IMR-90 (cell line): ENCODE results near the gene CAT. TPM values are rescaled to one million over a fixed set of nuclear protein-coding genes. Genes with fewer than 3 reads are reported as not detected.

Source experiments
- ATAC-seq: fragments of 200-7000 bp; cut with Tn5 transposase; 2 replicates; pipeline ENCODE4 v1.9.1; 2020; ENCODE audit warnings: low read depth, mild to moderate bottlenecking, moderate library complexity
- BruUV-seq: library from RNA; stranded (reverse); fragments of 400-500 nt; replicated peaks from 2 replicates; lab custom pipeline; 2021; lab: Mats Ljungman, UMichigan
- CTCF ChIA-PET: fragments of 300-600 bp; formaldehyde crosslinking; extraction: SDS; loops from one replicate; lab custom pipeline; 2021; ENCODE audit warnings: antibody characterized with exemption; lab: Yijun Ruan, JAX
- POLR2A ChIA-PET: fragments of 300-600 bp; sonication (Branson Sonifier 250); formaldehyde crosslinking; loops from one replicate; lab custom pipeline; 2022; ENCODE audit warnings: antibody characterized with exemption; ENCODE audit not compliant: unreplicated experiment; lab: Charles Lee
- DNase-seq: peaks from one replicate; pipeline ENCODE4 v3.0.0; 2013
- H2AFZ ChIP-seq: replicated peaks from 2 replicates; pipeline ENCODE3; 2013; ENCODE audit warnings: low read length, mild to moderate bottlenecking; ENCODE audit not compliant: poor library complexity
- H2AK5ac ChIP-seq: 2 replicates; pipeline ENCODE4 v1.6.1; 2013; ENCODE audit warnings: low read depth, low read length, inconsistent platforms
- H2AK9ac ChIP-seq: replicated peaks from 2 replicates; pipeline ENCODE3; 2013; ENCODE audit warnings: mild to moderate bottlenecking, low read depth, low read length, moderate library complexity; ENCODE audit not compliant: poor library complexity
- H2BK120ac ChIP-seq: 2 replicates; pipeline ENCODE4 v1.6.1; 2013; ENCODE audit warnings: low read depth, low read length, inconsistent platforms
- H2BK15ac ChIP-seq: 3 replicates; pipeline ENCODE4 v1.6.1; 2013; ENCODE audit warnings: low read depth, low read length, inconsistent platforms
- H2BK20ac ChIP-seq: 2 replicates; pipeline ENCODE4 v1.6.1; 2013; ENCODE audit warnings: low read depth, mild to moderate bottlenecking, inconsistent platforms, low read length, moderate library complexity
- H2BK5ac ChIP-seq: 2 replicates; pipeline ENCODE4 v1.6.1; 2013; ENCODE audit warnings: mild to moderate bottlenecking, low read depth, low read length, inconsistent platforms; ENCODE audit not compliant: poor library complexity, severe bottlenecking
- H3K14ac ChIP-seq: replicated peaks from 2 replicates; pipeline ENCODE4 v1.6.1; 2013; ENCODE audit warnings: low read depth, low read length, inconsistent platforms
- H3K18ac ChIP-seq: 2 replicates; pipeline ENCODE4 v1.6.1; 2013; ENCODE audit warnings: low read depth, low read length, control low read depth
- H3K23ac ChIP-seq: 2 replicates; pipeline ENCODE4 v1.6.1; 2013; ENCODE audit warnings: low read depth, low read length, inconsistent platforms
- H3K27ac ChIP-seq: 2 replicates; pipeline ENCODE4 v1.5.1; 2013; ENCODE audit warnings: mild to moderate bottlenecking, control low read depth, low read length; ENCODE audit not compliant: insufficient read depth
- H3K27me3 ChIP-seq: 2 replicates; pipeline ENCODE4 v1.6.1; 2013; ENCODE audit warnings: low read length; ENCODE audit not compliant: control insufficient read depth, insufficient read depth
- H3K36me3 ChIP-seq: 2 replicates; pipeline ENCODE4 v1.6.1; 2013; ENCODE audit warnings: low read length, mixed read lengths; ENCODE audit not compliant: control insufficient read depth, insufficient read depth
- H3K4ac ChIP-seq: 2 replicates; pipeline ENCODE4 v1.6.1; 2013; ENCODE audit warnings: low read depth, low read length, inconsistent platforms
- H3K4me1 ChIP-seq: 2 replicates; pipeline ENCODE4 v1.6.1; 2013; ENCODE audit warnings: low read length, mixed read lengths; ENCODE audit not compliant: control insufficient read depth, insufficient read depth
- H3K4me2 ChIP-seq: 2 replicates; pipeline ENCODE4 v1.6.1; 2013; ENCODE audit warnings: low read depth, mild to moderate bottlenecking, control low read depth, low read length, moderate library complexity
- H3K4me3 ChIP-seq: 2 replicates; pipeline ENCODE4 v1.5.1; 2013; ENCODE audit warnings: low read depth, mild to moderate bottlenecking, control low read depth, low read length, moderate library complexity; ENCODE audit not compliant: insufficient read depth
- H3K56ac ChIP-seq: 2 replicates; pipeline ENCODE4 v1.6.1; 2013; ENCODE audit warnings: low read length, inconsistent platforms; ENCODE audit not compliant: insufficient read depth; ENCODE audit errors: extremely low read depth
- H3K79me1 ChIP-seq, 2 experiments: 2 replicates each; pipeline ENCODE4 v1.6.1; 2013; ENCODE audit warnings: low read length in 2 of 2, inconsistent platforms in 1 of 2, low read depth in 1 of 2
- H3K9ac ChIP-seq: 2 replicates; pipeline ENCODE4 v1.6.1; 2013; ENCODE audit warnings: low read depth, low read length, control low read depth
- H3K9me1 ChIP-seq: 2 replicates; pipeline ENCODE4 v1.6.1; 2013; ENCODE audit warnings: low read length, inconsistent platforms; ENCODE audit not compliant: insufficient read depth
- H3K9me3 ChIP-seq: 2 replicates; pipeline ENCODE4 v1.6.1; 2013; ENCODE audit warnings: low read length; ENCODE audit not compliant: control insufficient read depth, insufficient read depth
- H4K20me1 ChIP-seq: 2 replicates; pipeline ENCODE4 v1.6.1; 2013; ENCODE audit warnings: low read length, inconsistent platforms; ENCODE audit not compliant: insufficient read depth
- H4K5ac ChIP-seq: 2 replicates; pipeline ENCODE4 v1.6.1; 2013; ENCODE audit warnings: mild to moderate bottlenecking, low read depth, low read length, control low read depth
- H4K8ac ChIP-seq, 2 experiments: 2 replicates each; pipeline ENCODE4 v1.6.1; 2013; ENCODE audit warnings: low read depth in 2 of 2, low read length in 2 of 2, control low read depth in 1 of 2, inconsistent platforms in 1 of 2
- H4K91ac ChIP-seq: 2 replicates; pipeline ENCODE4 v1.6.1; 2013; ENCODE audit warnings: low read depth, low read length, inconsistent platforms; ENCODE audit not compliant: insufficient read depth
- BHLHE40 ChIP-seq: fragments of 150-350 bp; IDR thresholded peaks from 2 replicates; pipeline ENCODE4 v1.6.1; 2016; ENCODE audit warnings: mild to moderate bottlenecking, low read depth, low read length
- CEBPB ChIP-seq: IDR thresholded peaks from 2 replicates; pipeline ENCODE4 v1.6.1; 2012; ENCODE audit warnings: low read depth, low read length, improper control_type of control experiment
- CHD1 ChIP-seq: IDR thresholded peaks from 2 replicates; pipeline ENCODE4 v1.6.1; 2012; ENCODE audit warnings: low read depth, low read length, improper control_type of control experiment
- CTCF ChIP-seq: conservative IDR thresholded peaks from 2 replicates; pipeline ENCODE4 v1.5.1; 2012; ENCODE audit warnings: mild to moderate bottlenecking, low read depth, low read length, improper control_type of control experiment
- ELK1 ChIP-seq: fragments of 150-350 bp; IDR thresholded peaks from 2 replicates; pipeline ENCODE4 v1.6.1; 2016; ENCODE audit warnings: low read depth, mild to moderate bottlenecking, low read length, moderate library complexity, borderline replicate concordance
- FOS ChIP-seq: fragments of 150-350 bp; IDR thresholded peaks from 2 replicates; pipeline ENCODE4 v1.6.1; 2016; ENCODE audit warnings: low read depth, low read length
- MAFK ChIP-seq: IDR thresholded peaks from 2 replicates; pipeline ENCODE4 v1.6.1; 2012; ENCODE audit warnings: low read depth, low read length, improper control_type of control experiment
- MAZ ChIP-seq: IDR thresholded peaks from 2 replicates; pipeline ENCODE4 v1.6.1; 2012; ENCODE audit warnings: low read depth, mild to moderate bottlenecking, low read length, improper control_type of control experiment, moderate library complexity, borderline replicate concordance
- MXI1 ChIP-seq: IDR thresholded peaks from 2 replicates; pipeline ENCODE4 v1.6.1; 2012; ENCODE audit warnings: low read depth, mild to moderate bottlenecking, low read length, moderate library complexity, borderline replicate concordance
- NFE2L2 ChIP-seq: fragments of 150-350 bp; IDR thresholded peaks from 2 replicates; pipeline ENCODE4 v1.6.1; 2016; ENCODE audit warnings: low read depth, mild to moderate bottlenecking, low read length
- POLR2A ChIP-seq: IDR thresholded peaks from 2 replicates; pipeline ENCODE4 v1.6.1; 2012; ENCODE audit warnings: mild to moderate bottlenecking, low read depth, low read length
- RAD21 ChIP-seq: IDR thresholded peaks from 2 replicates; pipeline ENCODE4 v1.6.1; 2012; ENCODE audit warnings: low read length, improper control_type of control experiment
- RCOR1 ChIP-seq: IDR thresholded peaks from 2 replicates; pipeline ENCODE4 v1.6.1; 2012; ENCODE audit warnings: mild to moderate bottlenecking, low read length, improper control_type of control experiment; ENCODE audit not compliant: insufficient replicate concordance
- RFX5 ChIP-seq: IDR thresholded peaks from 2 replicates; pipeline ENCODE4 v1.8.0; 2012; ENCODE audit warnings: low read depth, mild to moderate bottlenecking, low read length, moderate library complexity
- SMC3 ChIP-seq: fragments of 150-350 bp; IDR thresholded peaks from 2 replicates; pipeline ENCODE4 v1.6.1; 2016; ENCODE audit warnings: low read depth, mild to moderate bottlenecking, antibody characterized with exemption, low read length, moderate library complexity
- USF2 ChIP-seq: fragments of 150-350 bp; IDR thresholded peaks from 2 replicates; pipeline ENCODE4 v1.6.1; 2017; ENCODE audit warnings: mild to moderate bottlenecking, antibody characterized with exemption, low read length, low read depth
- WGBS, 2 experiments: methylation state at CpG; one replicate each; pipeline versions ENCODE4 v1.1.5 to v1.1.7; 2013; ENCODE audit warnings: missing lambda C conversion rate in 2 of 2; ENCODE audit not compliant: insufficient read length in 1 of 2; ENCODE audit errors: extremely low coverage in 2 of 2; 5-methylcytosine and 5-hydroxymethylcytosine counted together
- dilution Hi-C: fragments of 300-500 bp; cut with HindIII; formaldehyde crosslinking; loops from one replicate; pipeline ENCODE4 v1.14.3; 2018; ENCODE audit warnings: low sequenced_read_pairs; ENCODE audit not compliant: unreplicated experiment
- in situ Hi-C: fragments of 300-500 bp; cut with MboI; formaldehyde crosslinking; loops from 3 replicates; pipeline ENCODE4 v1.14.3; 2019; ENCODE audit warnings: low sequenced_read_pairs, inconsistent platforms, mixed read lengths
- intact Hi-C: fragments of 100-400 bp; cut with micrococcal nuclease; formaldehyde crosslinking; loops from 2 replicates; pipeline ENCODE4 v1.10.0; 2022
- polyA plus RNA-seq, 3 experiments: library from polyadenylated mRNA; depleted of rRNA; stranded (reverse); fragments of >200 nt; gene quantifications; 2 replicates each; pipeline ENCODE4 v1.2.3, GENCODE V29; 2012; ENCODE audit warnings: low replicate concordance in 1 of 3
- total RNA-seq: library from RNA; depleted of rRNA; stranded (reverse); fragments of >200 nt; gene quantifications from 2 replicates; pipeline ENCODE4 v1.2.3, GENCODE V29; 2012

Gene CAT
- total and polyA plus RNA-seq, 2 of the 4 experiments (the other 2 are of a cell fraction): 52.5 to 80.5 TPM

- CTCF ChIA-PET: interaction anchor here (0.5 to 0.6 kb wide), 2 partner anchors 75 to 82 kb away, joined by 3 read pairs; no protein-coding TSS in a partner anchor
- H3K9ac ChIP-seq: no peak overlapping the region
- no peak overlapping the region for H2AK5ac ChIP-seq
- H2BK120ac ChIP-seq: no peak overlapping the region
- ATAC-seq (no peak), DNase-seq (no peak)
- no peak overlapping the region for H2AK9ac ChIP-seq
- no peak overlapping the region for H3K4ac ChIP-seq
- no peaks in the 10 kb centered on the region for H3K9me3 ChIP-seq
- no peak overlapping the region for H3K14ac ChIP-seq
- dilution Hi-C loops: no loop called here
- H3K56ac ChIP-seq: no peak overlapping the region
- H3K27me3 ChIP-seq: no peaks in the 10 kb centered on the region
- no peak overlapping the region for H2BK20ac ChIP-seq
- in situ Hi-C loops: no loop called here
- peaks cover 0 to 8% of the 10 kb centered on the region in 2 experiments; a peak in 1 of 4 replicates for H3K79me1 ChIP-seq
- no peak overlapping the region for H4K91ac ChIP-seq
- no CpG with 5 or more reads among the region's 1 CpG for WGBS, 2 experiments
- POLR2A ChIA-PET: no interaction called here
- no peaks in the 10 kb centered on the region for H4K20me1 ChIP-seq
- no peak overlapping the region for H3K18ac ChIP-seq
- no peak overlapping the region for H3K4me2 ChIP-seq
- no peak overlapping the region for H2BK15ac ChIP-seq
- no peak overlapping the region for H2BK5ac ChIP-seq
- no peak overlapping the region for H3K4me3 ChIP-seq
- no peak overlapping the region for H3K27ac ChIP-seq
- intact Hi-C loops: no loop called here
- no TSS peak for BruUV-seq
- no peak overlapping the region for H4K8ac ChIP-seq
- no peak overlapping the region for H3K23ac ChIP-seq
- no peak for TF ChIP-seq MAZ
- TF ChIP-seq CHD1: no peak
- no peak for TF ChIP-seq MAFK
- no peak for TF ChIP-seq RFX5
- no peak for TF ChIP-seq FOS
- no peak for TF ChIP-seq CEBPB
- no peak for TF ChIP-seq ELK1
- TF ChIP-seq MXI1: no peak
- TF ChIP-seq POLR2A: no peak
- no peak for TF ChIP-seq CTCF
- TF ChIP-seq USF2: no peak
- no peak for TF ChIP-seq SMC3
- TF ChIP-seq BHLHE40: no peak
- no peak for TF ChIP-seq RAD21
- no peak for TF ChIP-seq NFE2L2
- no peak for TF ChIP-seq RCOR1
- no peak overlapping the region for H2AFZ ChIP-seq
- H4K5ac ChIP-seq: no peak overlapping the region
- peaks cover 32% of the 10 kb centered on the region for H3K36me3 ChIP-seq
- H3K9me1 ChIP-seq: peaks cover 7% of the 10 kb centered on the region
- H3K4me1 ChIP-seq: no peaks in the 10 kb centered on the region
Observed at GRCh38 chr11:34454308-34455032, 15.7 kb downstream of the CAT start.
